HepG2 (cell line): ENCODE results near the gene LEP.

Experiments used
- CHD4 ChIP-seq: fragments of 200-600 bp; sonication (generic); IDR thresholded peaks from 2 replicates; pipeline ENCODE4 v1.7.0; 2017; ENCODE audit warnings: mild to moderate bottlenecking, low read length, borderline replicate concordance
- MTF1 ChIP-seq: sonication (generic); formaldehyde crosslinking; IDR thresholded peaks from 2 replicates; pipeline ENCODE4 v1.5.0; 2020; ENCODE audit warnings: missing genetic modification reagents
- MYNN ChIP-seq: sonication (generic); formaldehyde crosslinking; IDR thresholded peaks from 2 replicates; pipeline ENCODE4 v1.4.0; 2020; ENCODE audit warnings: mild to moderate bottlenecking, low read depth, missing genetic modification reagents
- POLR2A ChIP-seq, 2 experiments: IDR thresholded peaks; 2 replicates each; pipeline ENCODE4 v1.6.1; 2011; ENCODE audit warnings: low read depth in 2 of 2, low read length in 2 of 2, mild to moderate bottlenecking in 1 of 2, moderate library complexity in 1 of 2; ENCODE audit not compliant: insufficient read depth in 1 of 2
- SP1 ChIP-seq, 2 experiments: fragments of 450-650 bp in 1 of 2; sonication (generic) in 1 of 2; formaldehyde crosslinking in 1 of 2; IDR thresholded peaks; 2 replicates each; pipeline versions ENCODE4 v1.4.0 to v1.6.1; 2016 to 2020; ENCODE audit warnings: missing genetic modification reagents in 1 of 2
- TF ChIP-seq, protein P1 (sequence below): sonication (generic); formaldehyde crosslinking; IDR thresholded peaks from 2 replicates; pipeline ENCODE4 v1.4.0; 2020; ENCODE audit warnings: missing genetic modification reagents
- TF ChIP-seq, protein P2 (sequence below), 2 experiments: fragments of 450-650 bp in 1 of 2; sonication (generic) in 1 of 2; formaldehyde crosslinking in 1 of 2; IDR thresholded peaks; 2 replicates each; pipeline versions ENCODE4 v1.6.1 to v1.8.0; 2016 to 2022; ENCODE audit warnings: antibody characterized with exemption in 1 of 2, mild to moderate bottlenecking in 1 of 2, missing genetic modification reagents in 1 of 2
- TF ChIP-seq, protein P3 (sequence below): sonication (generic); formaldehyde crosslinking; IDR thresholded peaks from 2 replicates; pipeline ENCODE4 v1.5.0; 2020; ENCODE audit warnings: mild to moderate bottlenecking, missing genetic modification reagents, moderate library complexity

DNA sequence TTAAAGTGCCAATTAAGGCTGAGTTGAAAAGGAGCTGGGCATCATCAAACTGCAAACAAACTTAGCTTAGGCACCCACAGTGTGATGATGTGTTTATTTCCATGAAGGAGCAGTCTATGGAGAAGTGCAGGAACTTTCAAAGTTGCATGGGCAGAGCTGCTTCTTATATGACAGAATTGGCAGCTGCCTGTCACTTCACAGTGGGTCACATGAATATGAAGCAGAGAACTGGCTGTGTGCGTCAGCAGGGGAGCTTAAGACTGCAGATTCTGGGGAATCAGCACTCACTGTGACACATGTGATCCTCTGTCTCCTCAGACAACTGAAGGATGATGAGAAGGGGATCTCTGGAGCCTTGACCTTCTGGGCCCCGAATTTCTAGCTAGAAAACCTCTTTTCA lies 66.0 kb downstream of the LEP start:
- TF ChIP-seq CHD4 (no peak), POLR2A (IDR thresholded peaks at IDR 0.05; ENCODE audit: insufficient read depth in 1 of 2, low read depth in 2 of 2, low read length in 2 of 2) (no peak), MTF1 (CRISPR knock-in tag) (no peak), MYNN (CRISPR knock-in tag) (no peak), SP1 (IDR thresholded peaks at IDR 0.05) (no peak), SP1 (CRISPR knock-in tag; IDR thresholded peaks at IDR 0.05) (no peak)
- TF ChIP-seq, protein P1, sequence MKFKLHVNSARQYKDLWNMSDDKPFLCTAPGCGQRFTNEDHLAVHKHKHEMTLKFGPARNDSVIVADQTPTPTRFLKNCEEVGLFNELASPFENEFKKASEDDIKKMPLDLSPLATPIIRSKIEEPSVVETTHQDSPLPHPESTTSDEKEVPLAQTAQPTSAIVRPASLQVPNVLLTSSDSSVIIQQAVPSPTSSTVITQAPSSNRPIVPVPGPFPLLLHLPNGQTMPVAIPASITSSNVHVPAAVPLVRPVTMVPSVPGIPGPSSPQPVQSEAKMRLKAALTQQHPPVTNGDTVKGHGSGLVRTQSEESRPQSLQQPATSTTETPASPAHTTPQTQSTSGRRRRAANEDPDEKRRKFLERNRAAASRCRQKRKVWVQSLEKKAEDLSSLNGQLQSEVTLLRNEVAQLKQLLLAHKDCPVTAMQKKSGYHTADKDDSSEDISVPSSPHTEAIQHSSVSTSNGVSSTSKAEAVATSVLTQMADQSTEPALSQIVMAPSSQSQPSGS (CRISPR knock-in tag): no peak
- TF ChIP-seq, protein P2, sequence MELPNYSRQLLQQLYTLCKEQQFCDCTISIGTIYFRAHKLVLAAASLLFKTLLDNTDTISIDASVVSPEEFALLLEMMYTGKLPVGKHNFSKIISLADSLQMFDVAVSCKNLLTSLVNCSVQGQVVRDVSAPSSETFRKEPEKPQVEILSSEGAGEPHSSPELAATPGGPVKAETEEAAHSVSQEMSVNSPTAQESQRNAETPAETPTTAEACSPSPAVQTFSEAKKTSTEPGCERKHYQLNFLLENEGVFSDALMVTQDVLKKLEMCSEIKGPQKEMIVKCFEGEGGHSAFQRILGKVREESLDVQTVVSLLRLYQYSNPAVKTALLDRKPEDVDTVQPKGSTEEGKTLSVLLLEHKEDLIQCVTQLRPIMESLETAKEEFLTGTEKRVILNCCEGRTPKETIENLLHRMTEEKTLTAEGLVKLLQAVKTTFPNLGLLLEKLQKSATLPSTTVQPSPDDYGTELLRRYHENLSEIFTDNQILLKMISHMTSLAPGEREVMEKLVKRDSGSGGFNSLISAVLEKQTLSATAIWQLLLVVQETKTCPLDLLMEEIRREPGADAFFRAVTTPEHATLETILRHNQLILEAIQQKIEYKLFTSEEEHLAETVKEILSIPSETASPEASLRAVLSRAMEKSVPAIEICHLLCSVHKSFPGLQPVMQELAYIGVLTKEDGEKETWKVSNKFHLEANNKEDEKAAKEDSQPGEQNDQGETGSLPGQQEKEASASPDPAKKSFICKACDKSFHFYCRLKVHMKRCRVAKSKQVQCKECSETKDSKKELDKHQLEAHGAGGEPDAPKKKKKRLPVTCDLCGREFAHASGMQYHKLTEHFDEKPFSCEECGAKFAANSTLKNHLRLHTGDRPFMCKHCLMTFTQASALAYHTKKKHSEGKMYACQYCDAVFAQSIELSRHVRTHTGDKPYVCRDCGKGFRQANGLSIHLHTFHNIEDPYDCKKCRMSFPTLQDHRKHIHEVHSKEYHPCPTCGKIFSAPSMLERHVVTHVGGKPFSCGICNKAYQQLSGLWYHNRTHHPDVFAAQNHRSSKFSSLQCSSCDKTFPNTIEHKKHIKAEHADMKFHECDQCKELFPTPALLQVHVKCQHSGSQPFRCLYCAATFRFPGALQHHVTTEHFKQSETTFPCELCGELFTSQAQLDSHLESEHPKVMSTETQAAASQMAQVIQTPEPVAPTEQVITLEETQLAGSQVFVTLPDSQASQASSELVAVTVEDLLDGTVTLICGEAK (IDR thresholded peaks at IDR 0.05): no peak
- TF ChIP-seq, protein P2 (CRISPR knock-in tag; IDR thresholded peaks at IDR 0.05): no peak
- TF ChIP-seq, protein P3, sequence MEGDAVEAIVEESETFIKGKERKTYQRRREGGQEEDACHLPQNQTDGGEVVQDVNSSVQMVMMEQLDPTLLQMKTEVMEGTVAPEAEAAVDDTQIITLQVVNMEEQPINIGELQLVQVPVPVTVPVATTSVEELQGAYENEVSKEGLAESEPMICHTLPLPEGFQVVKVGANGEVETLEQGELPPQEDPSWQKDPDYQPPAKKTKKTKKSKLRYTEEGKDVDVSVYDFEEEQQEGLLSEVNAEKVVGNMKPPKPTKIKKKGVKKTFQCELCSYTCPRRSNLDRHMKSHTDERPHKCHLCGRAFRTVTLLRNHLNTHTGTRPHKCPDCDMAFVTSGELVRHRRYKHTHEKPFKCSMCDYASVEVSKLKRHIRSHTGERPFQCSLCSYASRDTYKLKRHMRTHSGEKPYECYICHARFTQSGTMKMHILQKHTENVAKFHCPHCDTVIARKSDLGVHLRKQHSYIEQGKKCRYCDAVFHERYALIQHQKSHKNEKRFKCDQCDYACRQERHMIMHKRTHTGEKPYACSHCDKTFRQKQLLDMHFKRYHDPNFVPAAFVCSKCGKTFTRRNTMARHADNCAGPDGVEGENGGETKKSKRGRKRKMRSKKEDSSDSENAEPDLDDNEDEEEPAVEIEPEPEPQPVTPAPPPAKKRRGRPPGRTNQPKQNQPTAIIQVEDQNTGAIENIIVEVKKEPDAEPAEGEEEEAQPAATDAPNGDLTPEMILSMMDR (CRISPR knock-in tag): no peak
